ENCODE data around the gene SLC9A3.
"Not testable (repeated sequence)": the region's sequence is repeated elsewhere in the genome, so short reads cannot be mapped to it uniquely, and the experiment has no call there.

Gene SLC9A3

GRCh38 chr5:474232-474839, 49.9 kb downstream of the SLC9A3 start:
- DNase-seq: not testable (repeated sequence)

DNA sequence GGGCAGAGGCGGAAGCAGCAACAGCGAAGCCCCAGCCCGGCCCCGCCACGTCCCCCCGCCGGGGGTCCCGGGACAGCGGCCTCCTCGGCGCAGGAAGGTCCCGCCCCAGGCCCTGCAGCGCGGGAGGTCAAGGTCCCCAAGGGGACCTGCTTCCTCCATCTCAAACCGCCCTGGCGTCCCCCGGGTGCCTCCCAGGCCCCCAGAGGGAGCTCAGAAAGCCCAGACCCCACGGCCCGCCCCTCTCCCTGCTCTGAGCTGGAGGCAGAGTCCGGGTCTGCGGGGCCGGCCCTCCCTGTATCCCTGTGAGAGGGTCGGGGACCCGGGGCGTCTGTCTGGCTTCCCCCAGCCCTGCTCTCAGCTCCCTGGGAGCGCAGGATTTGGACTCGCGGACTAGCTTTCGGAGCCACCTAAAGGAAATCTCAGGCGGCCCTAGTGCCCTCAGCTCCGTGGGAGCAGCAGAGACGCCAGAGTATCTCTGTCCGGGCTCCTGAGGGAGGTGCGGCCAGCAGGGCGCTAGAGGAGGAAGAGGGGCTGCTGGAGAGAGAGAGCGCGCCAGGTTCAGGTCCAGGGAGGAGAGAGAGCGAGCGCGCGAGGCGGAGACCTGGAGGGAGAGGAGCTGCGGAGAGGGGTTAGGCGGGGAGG, 50.6 kb downstream of the SLC9A3 start:
- no peak for DNase-seq

DNA sequence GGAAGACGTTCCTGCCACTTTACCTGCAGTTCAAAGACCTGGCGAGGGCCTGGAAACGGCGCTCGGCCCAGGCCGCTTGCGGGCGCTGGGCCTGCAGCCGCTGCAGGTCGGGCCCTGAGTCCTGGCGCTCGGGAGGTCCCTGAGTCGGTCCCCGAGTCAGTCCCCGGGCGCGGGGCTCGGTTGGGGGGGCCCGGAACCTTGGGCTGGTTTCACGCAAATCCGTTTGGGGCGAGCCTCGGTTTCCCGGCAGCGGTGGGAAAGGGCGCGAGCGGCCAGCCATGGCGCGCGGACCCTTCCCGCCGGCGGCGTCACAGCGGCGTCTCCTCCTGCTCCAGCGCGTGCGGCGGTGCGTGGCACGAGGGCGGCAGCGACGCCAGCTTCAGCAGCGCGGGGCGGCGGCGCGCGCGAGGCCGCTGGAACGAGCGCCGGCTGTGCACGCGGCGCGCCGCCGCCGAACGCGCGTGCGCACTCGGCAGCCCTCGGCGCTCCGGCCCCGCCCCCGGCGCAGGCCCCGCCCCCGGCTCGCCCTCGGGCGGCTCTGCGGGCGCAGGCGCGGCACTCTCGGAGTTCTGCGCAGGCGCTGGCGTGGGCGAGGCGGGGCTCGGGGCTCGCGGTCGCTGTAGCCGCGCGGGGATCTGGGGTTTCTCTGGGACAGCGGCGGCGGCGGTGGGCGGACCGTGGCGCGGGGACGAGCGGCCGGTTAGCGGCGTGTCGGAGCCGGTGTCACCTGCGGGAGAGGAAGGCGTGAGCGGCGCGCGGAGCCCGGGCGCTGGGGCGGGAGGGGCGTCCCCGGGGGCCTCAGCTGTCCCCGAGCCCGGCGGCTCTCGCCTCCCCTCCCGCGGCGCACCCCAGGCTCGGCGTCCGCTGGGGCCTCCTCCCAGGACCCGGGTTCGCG, 51.3 kb downstream of the SLC9A3 start:
- peak; percentile 57 for DNase-seq

- no peak for DNase-seq
Measured at GRCh38 chr5:472076-472655, 52.1 kb downstream of the SLC9A3 start.

GRCh38 chr5:471750-472058, 52.5 kb downstream of the SLC9A3 start:
- DNase-seq: no peak

DNA sequence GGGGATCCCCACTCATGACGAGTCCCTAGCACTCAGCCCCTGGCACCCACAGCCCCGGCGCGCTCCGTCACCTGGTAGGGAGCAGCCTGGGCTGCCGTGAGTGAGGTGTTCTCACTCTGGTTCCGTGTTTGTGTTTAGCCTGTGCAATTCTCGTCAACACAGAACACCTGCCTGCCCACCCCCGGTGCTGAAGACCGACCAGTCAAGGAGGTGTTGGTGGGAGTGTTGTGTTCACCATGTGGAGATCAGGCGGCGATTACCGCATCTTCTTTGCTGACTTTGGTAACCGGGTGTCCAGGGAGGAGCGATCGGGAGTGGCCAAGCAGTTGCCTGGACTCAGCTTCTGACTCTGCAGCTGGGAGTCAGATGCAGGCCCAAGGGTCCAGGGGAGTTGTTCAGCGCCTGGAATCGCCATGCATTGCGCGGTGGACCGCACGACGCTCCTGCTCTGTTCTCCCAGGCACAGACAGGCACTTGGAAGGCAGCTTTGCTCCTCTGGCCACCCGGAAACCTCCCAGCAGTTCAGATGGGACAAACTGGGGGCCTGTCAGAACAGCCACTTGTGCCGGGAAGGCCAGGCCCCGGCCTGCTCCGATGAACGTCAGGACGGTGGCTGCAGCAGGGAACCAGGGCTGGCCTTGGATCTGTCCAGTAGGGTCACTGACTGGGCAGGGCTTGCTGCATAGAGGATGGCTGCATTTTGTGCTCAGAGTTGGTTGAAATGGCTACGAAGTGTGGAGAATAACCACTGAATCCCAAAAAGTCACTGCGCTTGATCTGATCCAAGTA, 53.1 kb downstream of the SLC9A3 start:
- no peak for DNase-seq

DNA sequence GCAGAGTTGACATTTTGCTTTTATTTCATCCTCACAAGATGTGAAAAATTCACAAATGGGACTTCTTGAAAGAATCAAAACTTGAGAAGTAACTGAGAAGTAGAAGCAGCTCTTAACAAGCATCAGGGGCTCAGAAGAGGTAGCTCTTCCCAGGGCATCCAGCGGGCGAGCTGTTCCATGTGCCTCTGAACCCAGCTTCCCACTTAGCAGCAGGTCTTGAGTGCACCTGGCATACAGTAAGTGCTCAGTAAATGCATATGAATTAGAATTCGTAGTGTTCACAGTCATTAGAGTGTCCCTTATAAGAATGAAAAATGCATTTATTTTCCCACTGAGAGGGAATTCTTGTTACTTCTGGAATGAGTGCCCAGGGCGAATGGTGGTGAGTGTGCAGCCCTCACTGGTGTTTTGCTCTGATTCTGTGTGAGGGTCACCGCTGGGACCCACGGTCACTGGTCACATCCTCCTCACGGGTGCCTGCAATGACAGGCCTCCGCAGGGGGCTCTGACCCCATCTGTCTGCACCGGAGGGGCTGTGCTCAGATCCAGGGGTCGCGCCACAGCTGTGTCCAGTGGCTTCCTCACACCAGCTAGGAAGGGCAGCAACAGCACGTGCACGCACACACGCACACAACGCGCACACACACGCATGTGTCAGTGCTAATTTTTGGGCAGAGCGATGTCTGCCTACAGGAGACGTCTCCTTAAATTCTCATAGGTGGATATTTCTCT, 54.3 kb downstream of the SLC9A3 start:
- DNase-seq: no peak

- DNase-seq: no peak
Measured at GRCh38 chr5:468401-468800, 55.8 kb downstream of the SLC9A3 start.

DNA sequence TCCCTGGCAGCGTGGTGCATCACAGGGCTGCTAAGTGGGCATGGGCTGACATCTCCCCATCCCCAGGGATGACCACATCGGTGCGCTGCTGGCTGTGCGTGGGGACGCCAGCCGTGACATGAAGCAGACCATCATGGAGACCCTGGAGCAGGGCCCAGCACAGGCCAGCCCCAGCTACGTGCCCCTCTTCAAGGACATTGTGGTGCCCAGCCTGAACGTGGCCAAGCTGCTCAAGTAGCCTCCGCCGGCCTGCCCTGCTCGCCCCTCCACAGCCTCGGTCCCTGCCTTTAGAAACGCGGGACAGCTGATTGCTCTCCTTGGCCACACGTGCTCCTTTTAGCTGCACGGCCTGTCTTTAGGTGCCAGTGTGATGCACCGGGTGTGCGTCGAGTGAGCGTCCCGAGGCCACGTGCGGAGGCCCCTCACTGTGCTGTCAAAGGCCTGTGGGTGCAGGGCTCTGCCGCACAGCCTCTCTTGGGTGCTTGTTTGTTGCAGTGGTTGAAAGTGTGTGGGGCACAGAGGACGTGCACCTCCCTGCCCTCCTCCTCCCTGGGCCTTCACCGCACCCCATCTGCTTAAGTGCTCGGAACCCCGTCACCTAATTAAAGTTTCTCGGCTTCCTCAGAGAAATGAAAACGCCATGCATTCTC, 57.5 kb downstream of the SLC9A3 start:
- no peak for DNase-seq

DNA sequence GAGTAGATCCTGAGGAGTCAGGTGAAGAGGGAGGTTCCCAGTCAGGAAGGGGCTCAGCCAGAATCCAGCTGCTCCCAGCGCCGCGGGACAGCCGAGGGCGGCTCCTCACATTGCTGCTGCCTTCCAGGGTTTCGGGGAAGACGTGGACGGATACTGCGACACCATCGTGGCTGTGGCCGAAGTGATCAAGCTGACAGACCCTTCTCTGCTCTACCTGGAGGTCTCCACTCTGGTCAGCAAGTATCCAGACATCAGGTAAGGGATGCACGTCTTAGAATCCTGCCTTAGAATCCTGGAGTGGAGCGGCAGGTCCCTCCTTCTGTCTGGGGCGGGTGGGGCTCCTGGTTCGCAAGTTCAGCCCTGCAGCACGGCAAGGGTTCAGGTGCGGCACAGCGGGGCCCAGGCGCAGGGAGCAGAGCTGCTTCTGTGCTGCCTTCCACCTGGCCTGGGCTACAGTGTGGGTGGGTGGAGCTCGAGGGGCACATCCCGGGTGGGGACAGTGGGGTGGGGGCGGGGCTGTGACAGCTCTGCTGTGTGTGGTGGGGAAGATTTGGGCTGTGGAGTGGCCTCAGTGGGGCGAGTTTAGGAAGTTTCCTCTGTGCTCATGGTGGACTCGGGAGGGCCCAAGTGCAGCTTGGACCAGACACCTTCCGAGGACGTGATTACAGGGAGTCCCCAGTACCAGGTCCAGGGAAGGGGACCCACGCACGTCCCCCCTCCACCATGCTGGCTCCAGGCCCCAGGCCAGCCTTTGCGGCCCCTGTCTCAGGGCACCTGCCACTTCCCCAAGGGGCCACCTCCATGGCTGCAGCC, 58.5 kb downstream of the SLC9A3 start:
- DNase-seq: no peak

DNA sequence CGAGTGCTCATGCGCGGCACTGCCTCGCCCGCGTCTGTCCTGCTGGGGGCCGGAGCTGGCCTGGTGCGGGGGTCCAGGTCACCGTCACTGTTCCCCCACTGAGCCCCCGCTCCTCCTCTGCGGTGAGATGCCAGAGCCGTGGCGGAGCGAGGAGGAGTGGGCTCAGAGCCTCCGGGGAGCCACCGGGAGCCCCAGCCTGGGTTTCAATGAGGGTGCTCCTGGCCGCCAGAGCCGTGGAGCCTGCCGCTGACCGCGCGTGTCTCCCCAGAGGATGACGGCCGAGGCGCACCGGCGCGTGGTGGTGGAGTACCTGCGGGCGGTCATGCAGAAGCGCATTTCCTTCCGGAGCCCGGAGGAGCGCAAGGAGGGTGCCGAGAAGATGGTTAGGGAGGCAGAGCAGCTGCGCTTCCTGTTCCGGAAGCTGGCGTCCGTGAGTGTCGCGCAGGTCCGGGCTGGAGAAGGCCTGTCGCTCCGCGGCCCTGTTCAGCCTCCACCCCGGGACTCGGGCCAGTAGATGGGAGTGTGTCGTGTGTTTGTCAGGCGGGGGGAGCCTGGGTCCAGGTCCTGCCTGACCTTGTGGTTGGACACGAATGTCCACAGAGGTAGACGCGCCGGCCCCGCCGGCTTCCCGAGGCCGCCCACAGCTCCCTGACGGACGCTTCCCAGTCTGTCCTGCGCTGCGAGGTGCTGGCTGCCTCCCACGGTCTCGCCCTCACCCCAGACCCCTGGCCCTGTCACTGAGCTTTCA, 59.2 kb downstream of the SLC9A3 start:
- no peak for DNase-seq

GRCh38 chr5:464446-464842, 59.8 kb downstream of the SLC9A3 start:
- no peak for DNase-seq

- DNase-seq: no peak
Measured at GRCh38 chr5:463952-464351, 60.3 kb downstream of the SLC9A3 start.

DNA sequence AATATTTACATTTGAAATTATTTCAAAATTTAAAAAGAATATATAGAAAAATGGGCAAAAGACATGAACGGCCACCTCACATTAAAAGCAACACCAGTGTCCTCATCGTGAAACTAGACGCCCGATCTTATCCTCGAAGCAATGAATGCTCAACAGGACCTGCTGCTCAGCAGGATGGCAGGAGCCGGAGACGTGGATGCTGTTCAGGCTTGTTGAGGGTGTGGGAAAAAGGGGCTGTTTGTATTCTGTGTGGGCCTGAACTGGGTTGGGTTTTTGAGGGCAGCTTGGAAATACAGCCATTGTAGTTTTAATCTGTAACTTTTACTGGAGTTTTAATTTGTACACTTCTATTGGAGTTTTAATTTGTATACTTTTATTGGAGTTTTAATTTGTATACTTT, 60.9 kb downstream of the SLC9A3 start:
- no peak for DNase-seq

GRCh38 chr5:462051-462481, 62.2 kb downstream of the SLC9A3 start:
- DNase-seq: no peak

- DNase-seq: no peak
Measured at GRCh38 chr5:460273-460625, 64.0 kb downstream of the SLC9A3 start.

- no peak for DNase-seq
Measured at GRCh38 chr5:459562-460272, 64.5 kb downstream of the SLC9A3 start.

DNA sequence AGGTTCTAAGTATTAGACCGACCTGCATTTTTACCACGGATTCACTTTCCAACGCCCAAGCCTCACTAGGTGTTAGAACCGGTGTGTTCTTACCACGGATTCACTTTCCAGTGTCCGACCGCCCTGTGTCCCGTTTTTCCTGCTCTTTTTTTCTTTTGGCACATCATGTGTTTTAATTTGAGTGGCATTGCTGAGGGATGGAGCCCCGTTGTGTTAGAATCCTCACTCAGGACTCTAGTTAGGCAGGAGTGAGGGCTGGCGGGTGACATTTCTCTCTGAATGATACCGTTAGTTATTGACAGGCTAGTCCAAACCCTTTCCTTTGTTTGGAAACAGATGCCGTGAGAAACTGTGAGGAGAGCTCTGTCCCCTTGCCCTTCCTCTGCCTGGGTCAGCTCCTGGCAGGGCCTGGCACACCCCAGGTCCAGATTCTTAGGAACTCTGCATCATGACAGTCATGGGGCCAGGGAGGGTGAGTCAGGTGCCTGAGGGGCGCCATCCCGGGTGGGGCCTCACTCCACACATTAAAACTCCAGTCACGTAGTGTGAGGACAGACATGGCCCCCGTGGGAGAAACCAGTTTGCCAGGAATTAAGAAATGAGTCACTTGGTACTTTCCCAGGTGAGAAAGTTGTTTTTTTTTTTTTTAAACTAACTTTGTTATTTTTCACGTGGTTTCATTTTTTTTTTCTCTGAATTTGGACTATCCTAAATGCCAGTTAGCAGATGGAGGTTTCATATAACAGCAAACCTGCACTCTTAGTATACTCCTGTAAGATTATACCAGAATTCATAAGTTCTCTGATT, 65.5 kb downstream of the SLC9A3 start:
- DNase-seq: no peak

Measured in NCI-H2081 treated with DMSO at 0.1 percent for 48 hours (cell line).